ENCODE measurements around the gene ABCG5. TPM values are rescaled to one million over a fixed set of nuclear protein-coding genes. Genes with fewer than 3 reads are reported as not detected.

The ABCG5 gene
- total RNA-seq, 2 experiments from 2014 or later, result not detected

- no peaks in the 10 kb centered on the region for H3K4me1 Mint-ChIP-seq
- H3K4me3 Mint-ChIP-seq, result no peak overlapping the region
- DNase-seq, result no peak
- POLR2A ChIA-PET, result no interaction called here
- no peak overlapping the region for H3K27ac Mint-ChIP-seq
- CTCF ChIA-PET, result no interaction called here
- peaks cover 25% of the 10 kb centered on the region for H3K27me3 Mint-ChIP-seq
- no peaks in the 10 kb centered on the region for H3K9me3 Mint-ChIP-seq
- H3K36me3 Mint-ChIP-seq (ENCODE audit: low read depth), result no peaks in the 10 kb centered on the region
Measured at GRCh38 chr2:43853141-43854081, 14.8 kb upstream of the ABCG5 start.

DNA sequence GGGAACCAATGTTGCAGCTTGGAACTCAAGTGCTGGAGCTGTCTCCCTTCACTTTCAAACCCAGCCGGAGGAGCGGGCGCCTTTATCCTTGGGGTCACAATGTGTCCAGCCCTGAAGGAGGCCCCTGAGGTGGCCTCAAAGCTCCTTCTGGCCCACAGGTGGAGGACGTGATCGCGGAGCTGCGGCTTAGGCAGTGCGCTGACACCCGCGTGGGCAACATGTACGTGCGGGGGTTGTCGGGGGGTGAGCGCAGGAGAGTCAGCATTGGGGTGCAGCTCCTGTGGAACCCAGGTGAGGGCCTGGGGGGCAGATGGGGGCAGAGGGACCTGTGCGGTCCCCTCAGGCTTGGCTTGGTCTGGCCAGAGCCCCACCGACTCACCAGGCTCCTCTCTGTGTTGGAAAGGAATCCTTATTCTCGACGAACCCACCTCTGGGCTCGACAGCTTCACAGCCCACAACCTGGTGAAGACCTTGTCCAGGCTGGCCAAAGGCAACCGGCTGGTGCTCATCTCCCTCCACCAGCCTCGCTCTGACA, 13.6 kb upstream of the ABCG5 start:
- Mint-ChIP-seq H3K9me3 (no peaks in the 10 kb centered on the region), H3K4me3 (no peak overlapping the region), H3K27ac (no peak overlapping the region), H3K36me3 (ENCODE audit: low read depth) (no peaks in the 10 kb centered on the region), H3K4me1 (no peaks in the 10 kb centered on the region), H3K27me3 (peaks cover 21% of the 10 kb centered on the region)
- ChIA-PET POLR2A (no interaction called here), CTCF (no interaction called here)
- DNase-seq, result no peak

DNA sequence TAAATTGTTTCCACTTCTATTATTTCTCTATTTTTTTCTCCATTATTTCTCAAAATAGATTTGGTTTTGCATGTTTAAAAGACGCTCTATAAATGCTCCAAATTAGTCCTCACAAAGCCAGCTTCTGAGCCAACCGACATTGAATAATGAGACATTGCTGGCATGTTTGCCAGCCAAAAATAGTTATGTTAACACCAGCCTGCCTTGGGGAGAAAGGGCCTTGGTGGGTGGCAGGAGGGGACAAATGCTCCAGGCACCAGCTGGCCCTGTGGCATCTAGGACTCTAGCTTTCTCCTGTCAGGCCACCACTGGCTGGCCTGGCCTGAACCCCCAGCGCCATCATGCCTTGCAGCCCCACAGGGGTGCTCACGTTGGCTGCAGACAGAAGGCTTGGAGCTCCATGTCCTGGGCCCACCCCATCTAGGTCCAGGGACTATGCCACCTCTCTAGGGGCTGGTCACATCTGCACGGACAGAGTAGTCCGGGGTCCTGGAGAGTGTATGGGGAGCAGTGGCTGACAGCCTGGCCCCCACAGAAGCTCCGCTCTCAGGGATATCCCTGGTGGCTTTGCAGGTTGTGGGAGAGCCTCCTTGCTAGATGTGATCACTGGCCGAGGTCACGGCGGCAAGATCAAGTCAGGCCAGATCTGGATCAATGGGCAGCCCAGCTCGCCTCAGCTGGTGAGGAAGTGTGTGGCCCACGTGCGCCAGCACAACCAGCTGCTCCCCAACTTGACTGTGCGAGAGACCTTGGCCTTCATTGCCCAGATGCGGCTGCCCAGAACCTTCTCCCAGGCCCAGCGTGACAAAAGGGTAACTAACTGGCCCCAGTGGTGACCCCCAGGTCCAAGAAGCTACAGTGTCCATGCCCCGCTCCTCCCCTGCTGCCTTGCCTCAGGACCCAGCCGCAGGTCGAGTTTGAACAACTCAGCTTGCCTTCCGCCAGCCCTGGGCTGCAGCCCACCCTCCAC, 12.7 kb upstream of the ABCG5 start:
- H3K4me1 Mint-ChIP-seq, result no peaks in the 10 kb centered on the region
- no peaks in the 10 kb centered on the region for H3K36me3 Mint-ChIP-seq (ENCODE audit: low read depth)
- POLR2A ChIA-PET, result no interaction called here

DNA sequence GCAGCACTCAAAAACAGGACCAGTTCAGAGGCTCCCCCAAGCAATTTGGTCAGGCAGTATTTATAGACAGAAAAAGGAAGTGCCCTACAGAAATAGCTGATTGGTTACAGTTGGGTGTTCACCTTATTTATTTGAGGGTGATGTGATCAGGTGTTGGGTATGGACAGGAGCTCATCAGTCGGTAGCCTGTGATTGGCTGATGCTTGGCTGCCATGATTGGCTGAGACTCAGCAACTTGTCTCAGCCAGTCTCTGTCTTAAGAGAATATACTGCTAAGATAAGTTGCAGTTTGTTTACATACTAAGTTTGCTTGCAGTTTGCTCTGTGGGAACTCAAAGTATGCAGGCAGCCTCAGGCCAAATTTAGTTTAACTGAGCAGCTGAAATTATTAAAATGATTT, 9.6 kb upstream of the ABCG5 start:
- Mint-ChIP-seq H3K27ac (no peak overlapping the region), H3K9me3 (no peaks in the 10 kb centered on the region), H3K27me3 (peaks cover 2% of the 10 kb centered on the region), H3K4me3 (no peak overlapping the region), H3K36me3 (ENCODE audit: low read depth) (no peaks in the 10 kb centered on the region), H3K4me1 (no peaks in the 10 kb centered on the region)
- CTCF ChIA-PET, result no interaction called here
- no peak for DNase-seq
- POLR2A ChIA-PET, result no interaction called here

More for the DNA sequence above, 12.7 kb upstream of the ABCG5 start:
- H3K27ac Mint-ChIP-seq, result no peak overlapping the region
- H3K27me3 Mint-ChIP-seq, result peaks cover 13% of the 10 kb centered on the region
- CTCF ChIA-PET, result no interaction called here
- no peaks in the 10 kb centered on the region for H3K9me3 Mint-ChIP-seq
- no peak overlapping the region for H3K4me3 Mint-ChIP-seq
- DNase-seq, result no peak

- POLR2A ChIA-PET, result no interaction called here
- no peak overlapping the region for H3K4me3 Mint-ChIP-seq
- no peak for DNase-seq
- H3K4me1 Mint-ChIP-seq, result no peaks in the 10 kb centered on the region
- H3K27ac Mint-ChIP-seq, result no peak overlapping the region
- H3K9me3 Mint-ChIP-seq, result no peaks in the 10 kb centered on the region
- no peaks in the 10 kb centered on the region for H3K36me3 Mint-ChIP-seq (ENCODE audit: low read depth)
- peaks cover 2% of the 10 kb centered on the region for H3K27me3 Mint-ChIP-seq
- CTCF ChIA-PET, result interaction anchor here (0.9 kb wide), 1 partner anchor 27 kb away, joined by 3 read pairs; no protein-coding TSS in a partner anchor
Measured at GRCh38 chr2:43846140-43846793, 7.6 kb upstream of the ABCG5 start.

DNA sequence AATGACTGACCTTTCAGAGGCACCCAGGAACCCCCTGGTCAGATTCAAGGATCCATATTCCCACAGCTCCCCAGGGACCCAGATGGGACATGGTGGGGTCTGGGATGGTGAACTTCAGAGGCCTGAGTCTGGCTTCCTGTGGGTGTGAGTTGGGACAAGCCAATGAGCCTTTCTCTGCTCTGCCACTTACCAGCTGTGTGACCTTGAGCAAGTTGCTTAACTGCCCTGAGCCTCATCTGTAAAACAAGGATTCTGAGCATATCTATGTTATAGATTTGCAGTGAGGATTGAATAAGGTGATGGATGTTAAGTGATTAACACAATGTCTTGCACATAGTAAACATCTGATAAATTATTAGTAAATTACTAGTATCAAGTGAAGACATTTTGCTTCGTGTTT, 6.5 kb upstream of the ABCG5 start:
- peaks cover 2% of the 10 kb centered on the region for H3K27me3 Mint-ChIP-seq
- no peak overlapping the region for H3K4me3 Mint-ChIP-seq
- ChIA-PET POLR2A (interaction anchor here (0.6 kb wide), 1 partner anchor 1379 kb away, joined by 4 read pairs; no protein-coding TSS in a partner anchor), CTCF (interaction anchor here (0.6 to 2.0 kb wide), 2 partner anchors 19 to 248 kb away, joined by 3 to 4 read pairs; no protein-coding TSS in a partner anchor)
- no peaks in the 10 kb centered on the region for H3K9me3 Mint-ChIP-seq
- no peaks in the 10 kb centered on the region for H3K36me3 Mint-ChIP-seq (ENCODE audit: low read depth)
- DNase-seq, result no peak
- no peaks in the 10 kb centered on the region for H3K4me1 Mint-ChIP-seq
- H3K27ac Mint-ChIP-seq, result no peak overlapping the region

DNA sequence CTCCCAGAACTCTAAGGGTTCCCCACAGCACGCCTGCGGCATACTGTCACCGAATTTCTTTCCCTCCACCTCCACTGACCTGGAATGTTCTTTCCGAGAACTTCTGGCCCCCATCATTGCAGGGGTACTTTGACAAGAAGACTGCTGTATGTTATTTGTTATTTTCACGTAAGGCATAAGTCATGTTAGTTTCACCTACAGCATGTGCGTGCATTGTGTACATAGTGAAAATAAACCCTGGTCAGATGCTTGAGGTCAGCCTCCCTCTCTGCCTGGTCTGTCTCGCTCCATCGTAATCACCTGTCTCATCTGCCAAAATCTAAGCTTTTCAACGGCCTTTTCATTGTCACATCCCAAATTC, 4.2 kb upstream of the ABCG5 start:
- no peak for DNase-seq
- Mint-ChIP-seq H3K4me1 (no peaks in the 10 kb centered on the region), H3K4me3 (no peak overlapping the region), H3K36me3 (ENCODE audit: low read depth) (no peaks in the 10 kb centered on the region), H3K9me3 (no peaks in the 10 kb centered on the region), H3K27ac (no peak overlapping the region), H3K27me3 (peaks cover 2% of the 10 kb centered on the region)
- CTCF ChIA-PET, result no interaction called here
- POLR2A ChIA-PET, result no interaction called here

DNA sequence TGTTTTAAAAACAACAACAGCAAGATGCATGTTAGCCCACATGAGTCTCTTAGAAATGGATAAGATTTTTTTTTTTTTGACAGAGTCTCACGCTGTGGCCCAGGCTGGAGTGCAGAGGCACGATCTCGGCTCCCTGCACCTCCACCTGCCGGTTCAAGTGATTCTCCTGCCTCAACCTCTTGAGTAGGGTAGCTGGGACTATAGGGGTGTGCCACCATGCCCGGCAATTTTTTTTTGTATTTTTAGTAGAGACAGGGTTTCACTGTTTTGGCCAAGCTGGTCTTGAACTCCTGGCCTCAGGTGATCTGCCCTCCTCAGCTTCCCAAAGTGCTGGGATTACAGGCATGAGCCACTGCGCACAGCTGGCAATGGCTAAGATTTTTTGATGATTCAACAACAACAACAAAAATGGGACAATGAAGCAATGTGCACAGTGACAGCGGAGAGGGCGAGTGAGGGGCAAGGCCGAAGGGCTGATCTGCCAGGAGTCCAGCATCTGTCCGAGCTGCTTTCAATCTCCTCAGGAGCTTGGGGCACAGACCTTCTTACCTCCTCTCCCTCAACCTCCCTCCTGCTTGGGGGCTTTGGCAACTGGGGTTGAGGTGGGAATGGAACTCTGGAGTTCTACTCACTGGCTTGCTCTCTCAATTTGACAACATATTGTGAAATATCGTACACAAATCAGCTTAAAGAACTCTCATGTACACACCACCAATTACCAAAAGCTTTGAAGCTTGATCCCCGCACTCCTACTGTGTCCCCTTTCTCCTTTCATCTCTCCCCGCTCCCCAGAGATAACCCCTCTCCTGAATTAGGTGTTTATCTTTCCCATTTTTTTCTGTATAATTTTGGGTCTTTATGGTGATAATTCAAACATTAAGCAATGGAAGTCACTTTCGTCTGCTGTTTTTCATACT, 3.6 kb upstream of the ABCG5 start:
- ChIA-PET CTCF (interaction anchor here (0.5 kb wide), 1 partner anchor 44 kb away, joined by 3 read pairs; no protein-coding TSS in a partner anchor), POLR2A (no interaction called here)
- Mint-ChIP-seq H3K27me3 (no peaks in the 10 kb centered on the region), H3K4me1 (no peaks in the 10 kb centered on the region), H3K36me3 (ENCODE audit: low read depth) (no peaks in the 10 kb centered on the region), H3K27ac (no peak overlapping the region), H3K4me3 (no peak overlapping the region), H3K9me3 (no peaks in the 10 kb centered on the region)
- DNase-seq, result no peak

DNA sequence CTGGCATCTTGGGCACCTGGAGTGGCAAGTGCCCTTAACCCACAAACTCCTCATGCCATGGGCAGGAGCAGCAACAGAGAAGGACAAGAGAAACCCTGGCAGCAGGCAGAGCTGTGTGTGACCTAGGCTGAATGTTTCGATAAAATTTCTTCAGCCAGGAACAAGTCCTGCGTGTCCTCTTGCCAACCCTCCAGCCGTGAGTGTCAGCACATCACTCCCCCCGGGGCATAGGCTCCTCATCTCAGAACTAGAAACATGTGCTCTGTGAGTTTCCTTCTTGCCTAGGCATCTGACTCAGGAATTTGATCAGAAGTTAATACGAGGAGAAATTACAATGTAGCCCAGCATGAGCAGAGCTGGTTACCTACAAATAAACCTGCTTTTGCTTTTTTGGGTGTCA, 2.3 kb upstream of the ABCG5 start:
- H3K9me3 Mint-ChIP-seq, result no peaks in the 10 kb centered on the region
- H3K27ac Mint-ChIP-seq, result no peak overlapping the region
- POLR2A ChIA-PET, result interaction anchor here (0.6 kb wide), 1 partner anchor 63 kb away, joined by 3 read pairs; no protein-coding TSS in a partner anchor
- DNase-seq, result no peak
- no peaks in the 10 kb centered on the region for H3K27me3 Mint-ChIP-seq
- no peaks in the 10 kb centered on the region for H3K4me1 Mint-ChIP-seq
- H3K4me3 Mint-ChIP-seq, result no peak overlapping the region
- no peaks in the 10 kb centered on the region for H3K36me3 Mint-ChIP-seq (ENCODE audit: low read depth)
- CTCF ChIA-PET, result no interaction called here

DNA sequence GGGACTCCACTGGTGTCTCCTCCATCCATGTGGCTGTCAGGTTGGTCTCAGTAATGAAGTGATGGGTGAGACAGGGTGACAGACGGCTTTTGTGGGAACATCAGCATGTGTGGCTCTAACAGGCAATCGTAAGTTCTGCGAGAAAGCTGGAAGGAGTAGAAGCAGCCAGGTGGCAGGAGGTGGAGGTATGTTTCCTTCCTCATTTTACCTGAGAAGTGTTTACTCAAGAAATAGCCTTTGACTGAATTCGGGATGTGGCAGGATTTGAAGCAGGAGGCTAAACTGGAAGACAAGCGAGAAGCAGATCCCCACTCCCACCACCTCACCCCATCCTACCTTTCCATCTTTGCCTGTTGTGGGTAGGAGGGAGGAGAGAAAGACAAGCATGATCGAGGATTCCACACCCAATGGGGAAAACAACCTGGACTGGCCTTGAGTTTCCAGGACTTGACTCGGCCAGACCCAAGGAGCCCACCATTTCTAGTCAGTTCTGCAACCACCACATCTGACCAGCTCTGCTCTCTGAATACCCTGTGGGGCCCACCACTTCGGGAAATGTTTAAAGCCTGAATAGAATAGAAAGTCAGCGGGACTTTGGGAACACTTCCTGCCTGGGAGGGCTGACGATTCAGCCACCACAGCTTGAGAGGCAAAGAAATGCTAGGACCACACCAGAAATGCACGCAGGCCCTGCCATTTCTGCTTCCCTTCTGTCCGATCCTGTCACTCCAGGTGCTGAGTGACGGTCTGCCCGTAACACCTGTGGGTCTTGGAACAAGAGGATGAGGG, 1.3 kb upstream of the ABCG5 start:
- no peak for DNase-seq
- no peak overlapping the region for H3K27ac Mint-ChIP-seq
- ChIA-PET POLR2A (interaction anchor here (0.6 kb wide), 1 partner anchor 244 kb away, joined by 3 read pairs; the partner anchor contains the start of gene THADA), CTCF (no interaction called here)
- no peaks in the 10 kb centered on the region for H3K9me3 Mint-ChIP-seq
- H3K4me1 Mint-ChIP-seq, result no peaks in the 10 kb centered on the region
- no peak overlapping the region for H3K4me3 Mint-ChIP-seq
- H3K27me3 Mint-ChIP-seq, result no peaks in the 10 kb centered on the region
- no peaks in the 10 kb centered on the region for H3K36me3 Mint-ChIP-seq (ENCODE audit: low read depth)

DNA sequence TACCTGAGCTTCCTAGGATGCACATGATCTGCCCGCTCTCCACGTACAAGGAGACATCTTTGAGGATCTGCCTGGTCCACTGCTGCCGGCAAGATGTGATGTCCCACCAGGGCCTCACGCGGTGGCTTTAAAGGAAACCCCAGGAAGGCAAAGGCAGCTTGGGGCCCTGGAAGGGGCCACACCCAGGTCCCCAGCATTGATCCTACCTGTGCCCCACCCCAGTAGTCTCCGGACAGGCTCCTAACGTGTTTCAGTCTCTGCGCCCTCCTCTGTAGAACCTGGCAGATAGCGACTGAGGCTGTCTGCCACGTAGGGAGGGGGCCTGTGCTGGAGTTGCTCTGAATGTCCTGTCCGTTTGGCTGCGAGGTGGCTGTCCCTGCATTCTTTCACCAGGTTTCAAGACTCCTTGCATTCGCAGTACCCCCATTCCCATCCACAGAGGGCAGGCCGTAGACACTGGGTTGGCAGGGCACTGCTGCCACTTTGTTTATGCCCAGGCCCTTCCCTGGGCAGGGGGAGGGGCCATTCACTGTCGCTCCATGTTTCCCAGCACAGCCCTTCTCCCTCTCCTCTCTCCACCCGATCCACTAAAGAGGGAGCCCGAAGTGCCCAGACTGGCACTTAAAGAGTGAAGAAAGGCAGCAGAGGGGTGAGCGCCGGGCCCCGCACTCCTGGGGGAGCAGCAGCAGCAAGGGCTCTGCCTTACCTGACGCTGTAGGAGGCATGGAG, 644 bp downstream of the ABCG5 start:
- Mint-ChIP-seq H3K9me3 (no peaks in the 10 kb centered on the region), H3K4me3 (no peak overlapping the region), H3K27me3 (peaks cover 3% of the 10 kb centered on the region), H3K27ac (no peak overlapping the region), H3K36me3 (ENCODE audit: low read depth) (no peaks in the 10 kb centered on the region), H3K4me1 (no peaks in the 10 kb centered on the region)
- CTCF ChIA-PET, result no interaction called here
- no peak for DNase-seq
- POLR2A ChIA-PET, result no interaction called here

Measured in activated CD4-positive, alpha-beta T cell treated with anti-CD3 and anti-CD28 coated beads, Interleukin-2, amount 10 ng/mL, durations not matched to agents 7 days and 5 days (primary cell).